GM18909 (cell line): ENCODE results near the gene THBS4.
"Not testable (repeated sequence)": the region's sequence is repeated elsewhere in the genome, so short reads cannot be mapped to it uniquely, and the experiment has no call there.

Source experiments
- ATAC-seq: cut with Tn5 transposase; IDR thresholded peaks from one replicate; pipeline ENCODE4 v1.9.1; 2021; ENCODE audit warnings: mild to moderate bottlenecking; ENCODE audit not compliant: unreplicated experiment, poor library complexity

The THBS4 gene

DNA sequence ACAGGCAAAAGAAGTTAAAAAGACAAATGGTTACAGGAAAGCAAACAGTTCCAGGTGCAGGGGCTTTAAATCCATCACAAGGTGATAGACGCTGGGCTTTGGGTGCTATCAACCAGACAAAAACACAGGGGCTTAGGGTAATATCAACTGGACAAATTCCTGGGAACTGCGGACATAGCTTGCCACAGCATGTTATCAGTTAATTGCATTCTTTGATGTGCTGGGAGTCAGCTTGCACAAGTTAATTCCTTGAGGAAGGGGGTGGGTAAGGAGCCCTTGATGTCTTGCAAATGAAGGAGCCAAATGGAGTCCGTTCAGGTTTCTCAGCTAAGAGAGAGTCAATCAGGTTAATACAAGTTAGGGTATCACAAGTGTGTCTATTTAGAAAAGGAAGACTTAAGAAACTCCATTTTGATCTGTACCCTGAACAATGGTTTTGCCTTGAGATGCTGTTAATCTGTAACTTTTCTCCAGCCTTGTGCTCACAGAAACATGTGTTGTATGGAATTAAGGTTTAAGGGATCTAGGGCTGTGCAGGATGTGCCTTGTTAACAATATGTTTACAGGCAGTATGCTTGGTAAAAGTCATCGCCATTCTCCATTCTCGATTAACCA, 76.3 kb downstream of the THBS4 start:
- ATAC-seq, result not testable (repeated sequence)

GRCh38 chr5:80114860-80115259, 79.7 kb downstream of the THBS4 start:
- no peak for ATAC-seq

GRCh38 chr5:80116000-80116399, 80.9 kb downstream of the THBS4 start:
- ATAC-seq, result no peak

DNA sequence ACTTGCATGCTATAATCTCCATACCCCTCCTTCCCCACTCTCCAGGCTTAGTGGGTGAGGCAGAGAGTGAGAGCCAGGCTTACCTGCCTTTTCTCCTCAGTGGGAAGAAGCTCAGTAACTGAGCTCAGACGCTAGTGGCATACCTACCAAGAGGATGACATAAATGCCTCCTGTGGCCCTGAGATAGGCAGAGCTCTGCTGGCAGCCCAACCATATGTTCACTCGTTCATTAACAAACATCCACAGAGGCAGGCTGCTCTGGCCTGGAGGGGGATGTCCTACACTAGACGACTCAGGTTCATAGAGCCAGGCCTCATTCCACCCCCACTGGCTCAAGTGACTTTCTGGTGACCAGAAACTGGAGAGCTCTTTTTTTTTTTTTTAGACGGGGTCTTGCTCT, 81.3 kb downstream of the THBS4 start:
- ATAC-seq, result no peak

- no peak for ATAC-seq
Observed at GRCh38 chr5:80117446-80117845, 82.3 kb downstream of the THBS4 start.

DNA sequence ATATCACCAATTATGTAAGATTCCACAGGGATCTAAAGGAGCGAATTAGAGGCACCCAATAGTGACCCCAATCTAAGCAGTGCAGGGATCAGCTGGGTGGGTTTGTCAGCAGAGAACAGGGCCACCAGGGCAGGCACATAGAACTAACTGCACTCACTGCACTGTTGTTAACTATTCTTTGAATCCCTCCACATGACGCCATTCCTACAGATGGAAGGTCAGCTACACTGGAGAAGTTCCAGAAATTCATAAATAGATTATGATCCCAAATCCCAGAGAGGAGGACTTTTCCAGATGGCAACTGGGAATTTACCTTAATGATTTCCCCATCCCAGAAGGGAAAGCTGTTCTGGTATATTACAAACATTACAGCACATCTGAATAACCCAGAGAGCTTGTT, 84.2 kb downstream of the THBS4 start:
- ATAC-seq, result no peak

DNA sequence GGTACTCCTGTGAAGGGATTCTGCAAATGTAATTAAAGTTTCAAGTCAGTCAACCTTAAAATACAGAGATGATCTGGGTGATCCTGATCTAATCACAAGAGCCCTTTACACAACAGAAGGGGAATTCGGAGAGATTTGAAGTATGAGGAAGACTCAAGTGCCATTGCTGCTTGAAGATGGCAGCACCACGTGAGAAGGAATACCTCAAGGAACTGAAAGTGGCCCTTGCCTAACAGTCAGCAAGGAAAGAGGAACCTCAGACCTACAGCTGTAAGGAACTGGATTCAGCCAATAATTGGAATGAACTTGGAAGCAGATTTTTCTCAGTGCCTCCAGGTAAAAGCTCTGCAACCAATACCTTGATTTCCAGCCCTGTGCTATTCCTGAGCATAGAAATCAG, 87.4 kb downstream of the THBS4 start:
- no peak for ATAC-seq

DNA sequence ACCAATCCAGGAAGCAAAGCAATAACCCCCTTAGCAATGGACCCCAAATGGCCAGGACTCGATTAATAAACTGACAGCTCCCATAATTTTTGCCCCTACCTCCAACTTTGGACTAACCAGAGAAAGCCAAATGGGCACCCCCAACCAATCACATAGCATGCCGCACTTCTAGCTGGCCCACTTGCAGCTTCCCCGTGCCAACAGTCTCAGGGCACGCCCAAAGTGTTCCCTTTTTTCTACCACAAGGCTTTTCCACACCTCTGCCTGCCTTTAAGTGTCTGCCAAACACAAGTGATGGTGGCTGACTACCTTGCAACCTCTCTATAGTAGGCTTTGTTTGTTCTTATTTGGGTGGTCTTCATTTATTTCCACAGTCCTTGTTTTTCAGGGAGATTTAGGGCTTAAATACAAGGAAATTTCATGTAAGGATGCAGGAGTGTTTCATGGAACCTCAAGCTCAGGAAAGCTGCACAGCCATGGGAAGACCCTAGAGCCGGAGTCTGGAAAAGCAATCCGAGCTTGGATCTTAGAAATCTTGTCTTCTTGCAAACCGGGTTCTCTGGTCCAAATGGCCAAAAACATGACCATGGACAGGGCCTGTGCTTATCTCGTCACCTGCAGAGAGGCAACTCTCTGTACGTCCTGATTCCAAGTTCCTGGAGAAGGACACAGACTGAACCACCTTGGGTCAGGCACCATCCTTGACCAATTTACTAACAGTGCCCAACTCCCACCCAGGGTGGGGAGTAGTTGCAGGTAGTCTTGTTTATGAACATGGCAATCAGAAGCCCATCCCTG, 89.2 kb downstream of the THBS4 start:
- no peak for ATAC-seq

- peak; percentile 78 for ATAC-seq
Observed at GRCh38 chr5:80125022-80125961, 90.1 kb downstream of the THBS4 start.

- ATAC-seq, result peak; percentile 69
Observed at GRCh38 chr5:80125962-80126480, 90.9 kb downstream of the THBS4 start.

GRCh38 chr5:80127116-80127552, 92.0 kb downstream of the THBS4 start:
- ATAC-seq, result peak; percentile 44

GRCh38 chr5:80128141-80128540, 93.0 kb downstream of the THBS4 start:
- no peak for ATAC-seq

- ATAC-seq, result no peak
Observed at GRCh38 chr5:80129146-80129545, 94.0 kb downstream of the THBS4 start.
